GM19025 (cell line): ENCODE data around the gene MTCL1.

Experiments used
- ATAC-seq: cut with Tn5 transposase; IDR thresholded peaks from one replicate; pipeline ENCODE4 v1.9.1; 2021; ENCODE audit warnings: mild to moderate bottlenecking, low read depth, moderate library complexity; ENCODE audit not compliant: unreplicated experiment

Gene MTCL1

GRCh38 chr18:8686611-8687010, 18.7 kb upstream of the MTCL1 start:
- ATAC-seq, result no peak

GRCh38 chr18:8688216-8688800, 17.0 kb upstream of the MTCL1 start:
- no peak for ATAC-seq

- no peak for ATAC-seq
Observed at GRCh38 chr18:8688816-8689215, 16.5 kb upstream of the MTCL1 start.

- ATAC-seq, result no peak
Observed at GRCh38 chr18:8689517-8689916, 15.8 kb upstream of the MTCL1 start.

- no peak for ATAC-seq
Observed at GRCh38 chr18:8694891-8695290, 10.5 kb upstream of the MTCL1 start.

- no peak for ATAC-seq
Observed at GRCh38 chr18:8695932-8696517, 9.3 kb upstream of the MTCL1 start.

GRCh38 chr18:8696749-8697211, 8.6 kb upstream of the MTCL1 start:
- ATAC-seq, result no peak

- no peak for ATAC-seq
Observed at GRCh38 chr18:8699126-8699525, 6.2 kb upstream of the MTCL1 start.

GRCh38 chr18:8699948-8700347, 5.4 kb upstream of the MTCL1 start:
- no peak for ATAC-seq

GRCh38 chr18:8701546-8702118, 3.7 kb upstream of the MTCL1 start:
- no peak for ATAC-seq

- ATAC-seq, result no peak
Observed at GRCh38 chr18:8702668-8703067, 2.7 kb upstream of the MTCL1 start.

GRCh38 chr18:8703092-8703709, 2.2 kb upstream of the MTCL1 start:
- ATAC-seq, result no peak

GRCh38 chr18:8703781-8704301, 1.5 kb upstream of the MTCL1 start:
- no peak for ATAC-seq

GRCh38 chr18:8704361-8705237, 757 bp upstream of the MTCL1 start:
- ATAC-seq, result peak; percentile 87

GRCh38 chr18:8705961-8706790, 820 bp downstream of the MTCL1 start:
- ATAC-seq, result no peak

- no peak for ATAC-seq
Observed at GRCh38 chr18:8706791-8707555, 1.6 kb downstream of the MTCL1 start.

GRCh38 chr18:8707556-8708300, 2.4 kb downstream of the MTCL1 start:
- no peak for ATAC-seq

GRCh38 chr18:8708670-8709069, 3.3 kb downstream of the MTCL1 start:
- no peak for ATAC-seq
